Trophoblast cell (in vitro differentiated cells and primary cell): ENCODE results near the gene BCL11A.
A peak's percentile ranks its signal among the peaks of the same experiment; 100 is the strongest.

ENCODE experiments used
- DNase-seq, 2 donors: peaks; one replicate each; pipeline ENCODE4 v3.0.0-alpha.2; 2016
- H2AFZ ChIP-seq: 2 replicates; pipeline ENCODE4 v1.6.1; 2013; ENCODE audit warnings: low read length, moderate library complexity, mild to moderate bottlenecking; ENCODE audit not compliant: insufficient read depth, poor library complexity
- H2AK5ac ChIP-seq: 2 replicates; pipeline ENCODE4 v1.6.1; 2013; ENCODE audit warnings: mild to moderate bottlenecking, low read length
- H2BK120ac ChIP-seq: 2 replicates; pipeline ENCODE4 v1.6.1; 2013; ENCODE audit warnings: low read length, mild to moderate bottlenecking, moderate library complexity; ENCODE audit not compliant: insufficient read depth, poor library complexity
- H2BK12ac ChIP-seq: 2 replicates; pipeline ENCODE4 v1.6.1; 2013; ENCODE audit warnings: mild to moderate bottlenecking, low read length, moderate library complexity
- H2BK5ac ChIP-seq: 2 replicates; pipeline ENCODE4 v1.6.1; 2013; ENCODE audit warnings: low read length, low read depth, moderate library complexity, mild to moderate bottlenecking; ENCODE audit not compliant: poor library complexity
- H3K14ac ChIP-seq: 2 replicates; pipeline ENCODE4 v1.6.1; 2013; ENCODE audit warnings: mild to moderate bottlenecking, low read length
- H3K18ac ChIP-seq: 2 replicates; pipeline ENCODE4 v1.6.1; 2013; ENCODE audit warnings: mild to moderate bottlenecking, low read length
- H3K23ac ChIP-seq: 2 replicates; pipeline ENCODE4 v1.6.1; 2013; ENCODE audit warnings: low read length
- H3K27ac ChIP-seq: 2 replicates; pipeline ENCODE4 v1.5.1; 2013; ENCODE audit warnings: low read depth, mild to moderate bottlenecking, inconsistent platforms, low read length, moderate library complexity
- H3K27me3 ChIP-seq: 2 replicates; pipeline ENCODE4 v1.6.1; 2013; ENCODE audit warnings: inconsistent platforms, mild to moderate bottlenecking, low read length, moderate library complexity; ENCODE audit not compliant: insufficient read depth
- H3K36me3 ChIP-seq, 2 experiments: 1 replicate in 1 of 2; 2 replicates in 1 of 2; pipeline ENCODE4 v1.6.1; 2013; ENCODE audit warnings: low read length in 2 of 2, mild to moderate bottlenecking in 2 of 2, moderate library complexity in 1 of 2; ENCODE audit not compliant: insufficient read depth in 2 of 2, control insufficient read depth in 1 of 2
- H3K4ac ChIP-seq: 2 replicates; pipeline ENCODE4 v1.6.1; 2013; ENCODE audit warnings: low read depth, mild to moderate bottlenecking, low read length, moderate library complexity
- H3K4me1 ChIP-seq, 2 experiments: 1 replicate in 1 of 2; 2 replicates in 1 of 2; pipeline ENCODE4 v1.6.1; 2013; ENCODE audit warnings: low read length in 2 of 2, mild to moderate bottlenecking in 2 of 2, moderate library complexity in 1 of 2; ENCODE audit not compliant: insufficient read depth in 2 of 2, control insufficient read depth in 1 of 2
- H3K4me2 ChIP-seq: 2 replicates; pipeline ENCODE4 v1.6.1; 2013; ENCODE audit warnings: inconsistent platforms, mild to moderate bottlenecking, low read length, moderate library complexity
- H3K4me3 ChIP-seq: 2 replicates; pipeline ENCODE4 v1.5.1; 2013; ENCODE audit warnings: mild to moderate bottlenecking, low read depth, low read length, inconsistent platforms
- H3K79me1 ChIP-seq: one replicate; pipeline ENCODE4 v1.6.1; 2013; ENCODE audit warnings: low read length
- H3K79me2 ChIP-seq: 2 replicates; pipeline ENCODE4 v1.6.1; 2013; ENCODE audit warnings: low read length, mild to moderate bottlenecking; ENCODE audit not compliant: control insufficient read depth, insufficient read depth, poor library complexity
- H3K9ac ChIP-seq: 2 replicates; pipeline ENCODE4 v1.6.1; 2013; ENCODE audit warnings: mild to moderate bottlenecking, low read length
- H3K9me3 ChIP-seq: 2 replicates; pipeline ENCODE4 v1.6.1; 2013; ENCODE audit warnings: low read depth, mild to moderate bottlenecking, control low read depth, inconsistent platforms, low read length; ENCODE audit not compliant: insufficient read depth
- H4K12ac ChIP-seq: 2 replicates; pipeline ENCODE4 v1.6.1; 2013; ENCODE audit warnings: low read depth, mild to moderate bottlenecking, low read length, moderate library complexity
- H4K8ac ChIP-seq: 2 replicates; pipeline ENCODE4 v1.6.1; 2013; ENCODE audit warnings: low read depth, mild to moderate bottlenecking, low read length, moderate library complexity
- H4K91ac ChIP-seq: one replicate; pipeline ENCODE4 v1.6.1; 2013; ENCODE audit warnings: low read depth, mild to moderate bottlenecking, low read length, moderate library complexity
- WGBS: extraction: QIAGEN DNeasy Blood & Tissue Kit; methylation state at CpG from one replicate; pipeline ENCODE4 v1.1.7; 2013; ENCODE audit warnings: missing lambda C conversion rate; ENCODE audit not compliant: insufficient read length, insufficient coverage; ENCODE audit errors: extremely low coverage; 5-methylcytosine and 5-hydroxymethylcytosine counted together

Gene BCL11A

DNA sequence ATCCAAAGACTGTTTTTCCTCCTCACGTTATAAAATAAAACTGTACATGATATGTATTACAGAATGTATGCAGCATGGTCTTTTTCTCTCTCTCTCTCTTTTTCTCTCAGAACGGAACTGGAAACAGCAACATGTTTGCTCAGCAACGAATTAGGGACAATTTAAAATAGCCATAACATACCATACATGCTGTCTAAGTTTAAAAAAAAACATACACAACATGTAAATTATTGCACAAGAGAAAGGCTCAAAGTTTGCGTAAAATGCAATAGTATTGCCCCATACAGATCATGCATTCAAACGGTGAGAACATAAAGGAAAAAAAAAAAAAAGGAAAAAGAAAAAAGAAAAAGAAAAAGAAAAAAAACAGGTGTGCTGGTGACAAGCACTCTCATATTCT lies 93.6 kb downstream of the BCL11A start:
- Histone ChIP-seq H2AK5ac (no peak overlapping the region), H3K27me3 (no peaks in the 10 kb centered on the region), H3K4me2 (no peak overlapping the region), H3K27ac (no peak overlapping the region), H3K9me3 (peaks cover 2% of the 10 kb centered on the region), H2BK12ac (no peak overlapping the region), H3K9ac (no peak overlapping the region), H4K91ac (no peak overlapping the region), H2AFZ (no peak overlapping the region), H4K12ac (no peak overlapping the region), H3K18ac (no peak overlapping the region), H2BK5ac (no peak overlapping the region), H3K4me1 (no peaks in the 10 kb centered on the region), H3K4me3 (no peak overlapping the region), H3K23ac (no peak overlapping the region), H3K14ac (no peak overlapping the region), H3K79me1 (no peaks in the 10 kb centered on the region), H2BK120ac (no peak overlapping the region), H3K36me3 (peaks cover 18 to 22% of the 10 kb centered on the region in 2 experiments), H4K8ac (no peak overlapping the region), H3K4ac (no peak overlapping the region), H3K79me2 (no peaks in the 10 kb centered on the region)
- no CpG with 5 or more reads among the region's 5 CpGs for WGBS
- DNase-seq = no peak

DNA sequence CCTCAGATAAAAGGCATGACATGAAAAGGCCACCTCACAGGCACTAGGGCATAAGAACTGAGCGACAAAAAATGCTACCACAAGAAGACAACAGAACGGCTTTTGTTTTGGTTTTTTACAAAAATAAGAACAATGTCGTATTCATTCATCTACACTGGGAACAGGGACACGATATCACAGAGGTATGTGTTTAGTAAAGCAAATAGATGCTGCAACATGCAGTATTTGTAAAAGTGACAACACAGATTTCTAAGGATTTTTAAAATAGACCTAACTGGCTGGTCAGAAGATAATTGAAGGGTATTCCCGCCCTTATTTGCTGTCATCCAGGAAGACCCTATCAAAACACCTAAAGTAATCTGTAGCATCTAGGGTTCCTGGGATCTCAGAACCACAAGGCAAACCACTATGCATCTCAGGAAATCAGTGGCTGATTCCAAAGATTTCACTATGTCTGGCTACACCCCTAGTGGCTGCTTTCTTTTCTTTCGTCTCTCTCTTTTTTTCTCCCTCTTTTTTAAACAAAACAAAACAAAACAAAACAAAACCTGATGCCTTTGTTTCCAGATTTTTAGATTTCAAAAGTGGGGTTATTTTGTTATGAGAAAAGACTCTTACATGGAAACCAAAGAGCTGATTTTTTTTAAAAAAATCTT lies 97.2 kb downstream of the BCL11A start:
- Histone ChIP-seq H2BK12ac (no peak overlapping the region), H4K91ac (no peak overlapping the region), H2BK120ac (no peak overlapping the region), H3K4ac (no peak overlapping the region), H2AK5ac (no peak overlapping the region), H3K4me1 (peaks cover 5 to 8% of the 10 kb centered on the region in 2 experiments), H3K9ac (no peak overlapping the region), H3K27me3 (no peaks in the 10 kb centered on the region), H3K79me2 (no peaks in the 10 kb centered on the region), H4K8ac (no peak overlapping the region), H3K18ac (no peak overlapping the region), H2AFZ (no peak overlapping the region), H3K9me3 (no peaks in the 10 kb centered on the region), H3K27ac (no peak overlapping the region), H3K14ac (no peak overlapping the region), H3K4me3 (no peak overlapping the region), H3K79me1 (no peaks in the 10 kb centered on the region), H3K23ac (no peak overlapping the region), H3K4me2 (no peak overlapping the region), H4K12ac (no peak overlapping the region), H3K36me3 (peaks cover 10% of the 10 kb centered on the region in 2 experiments), H2BK5ac (no peak overlapping the region)
- 92% methylated on average over 1 of the region's 6 CpGs for WGBS
- DNase-seq = no peak

- Histone ChIP-seq H3K27ac (no peak overlapping the region), H3K9me3 (no peaks in the 10 kb centered on the region), H3K23ac (no peak overlapping the region), H3K4me1 (peaks cover 5 to 8% of the 10 kb centered on the region in 2 experiments), H3K79me2 (no peaks in the 10 kb centered on the region), H3K14ac (no peak overlapping the region), H4K8ac (no peak overlapping the region), H3K4me3 (no peak overlapping the region), H3K4me2 (no peak overlapping the region), H3K79me1 (no peaks in the 10 kb centered on the region), H4K91ac (no peak overlapping the region), H2BK12ac (no peak overlapping the region), H3K9ac (no peak overlapping the region), H2BK120ac (no peak overlapping the region), H4K12ac (no peak overlapping the region), H3K4ac (no peak overlapping the region), H3K27me3 (no peaks in the 10 kb centered on the region), H2BK5ac (no peak overlapping the region), H2AK5ac (no peak overlapping the region), H3K36me3 (no peaks in the 10 kb centered on the region), H3K18ac (no peak overlapping the region), H2AFZ (no peak overlapping the region)
- no peak for DNase-seq
- no CpG with 5 or more reads among the region's 9 CpGs for WGBS
Measured at GRCh38 chr2:60453872-60454271, 99.6 kb downstream of the BCL11A start.

DNA sequence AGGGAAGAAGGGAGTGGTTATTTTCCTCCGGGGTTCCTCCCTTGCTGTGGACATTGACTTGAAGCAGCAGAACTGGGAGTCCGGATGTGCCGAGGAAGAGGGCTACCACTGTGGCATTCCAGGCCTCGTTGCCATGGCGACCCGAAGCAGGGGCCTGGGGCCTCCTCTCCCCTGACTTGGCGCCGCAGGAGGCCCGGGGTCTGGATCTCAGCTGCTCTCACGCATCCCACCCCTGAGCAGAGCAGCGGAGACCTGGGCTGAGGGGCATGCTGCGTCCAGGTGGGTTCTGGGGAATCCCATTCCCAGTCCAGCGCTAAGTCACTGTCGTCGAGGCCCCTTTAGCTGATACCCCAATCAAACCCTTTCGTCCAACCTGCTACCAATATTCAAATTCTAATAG lies 100.2 kb downstream of the BCL11A start:
- no peak overlapping the region for H2AK5ac ChIP-seq
- H3K14ac ChIP-seq = no peak overlapping the region
- peak overlapping the region; percentile 24 for H3K4me2 ChIP-seq
- no peaks in the 10 kb centered on the region for H3K27me3 ChIP-seq
- DNase-seq = no peak
- H3K18ac ChIP-seq = no peak overlapping the region
- no peak overlapping the region for H3K27ac ChIP-seq
- no peaks in the 10 kb centered on the region for H3K79me2 ChIP-seq
- no peak overlapping the region for H2BK12ac ChIP-seq
- no CpG with 5 or more reads among the region's 16 CpGs for WGBS
- H3K23ac ChIP-seq = no peak overlapping the region
- no peak overlapping the region for H2BK5ac ChIP-seq
- H3K9me3 ChIP-seq = no peaks in the 10 kb centered on the region
- no peak overlapping the region for H4K8ac ChIP-seq
- no peaks in the 10 kb centered on the region for H3K36me3 ChIP-seq
- no peak overlapping the region for H2BK120ac ChIP-seq
- H3K4me3 ChIP-seq = no peak overlapping the region
- no peak overlapping the region for H4K91ac ChIP-seq
- no peaks in the 10 kb centered on the region for H3K79me1 ChIP-seq
- no peak overlapping the region for H4K12ac ChIP-seq
- H3K9ac ChIP-seq = peak overlapping the region; percentile 52
- H3K4me1 ChIP-seq = peaks cover 5 to 8% of the 10 kb centered on the region in 2 experiments
- no peak overlapping the region for H2AFZ ChIP-seq
- H3K4ac ChIP-seq = no peak overlapping the region
